GM12864 (cell line): ENCODE data around the gene CLNK.

Source experiments
- DNase-seq: peaks from one replicate; pipeline ENCODE4 v3.0.0-alpha.2; 2011; ENCODE audit warnings: low read depth
- H3K4me3 ChIP-seq: 2 replicates; pipeline ENCODE4 v1.5.1; 2011; ENCODE audit warnings: mild to moderate bottlenecking, low read depth, low read length, control low read depth
- TF ChIP-seq, protein P1 (sequence below): IDR thresholded peaks from 2 replicates; pipeline ENCODE4 v1.5.1; 2011; ENCODE audit warnings: low read depth, mild to moderate bottlenecking, moderate library complexity, low read length, control low read depth, inconsistent platforms; ENCODE audit errors: missing control alignments

Gene CLNK

DNA sequence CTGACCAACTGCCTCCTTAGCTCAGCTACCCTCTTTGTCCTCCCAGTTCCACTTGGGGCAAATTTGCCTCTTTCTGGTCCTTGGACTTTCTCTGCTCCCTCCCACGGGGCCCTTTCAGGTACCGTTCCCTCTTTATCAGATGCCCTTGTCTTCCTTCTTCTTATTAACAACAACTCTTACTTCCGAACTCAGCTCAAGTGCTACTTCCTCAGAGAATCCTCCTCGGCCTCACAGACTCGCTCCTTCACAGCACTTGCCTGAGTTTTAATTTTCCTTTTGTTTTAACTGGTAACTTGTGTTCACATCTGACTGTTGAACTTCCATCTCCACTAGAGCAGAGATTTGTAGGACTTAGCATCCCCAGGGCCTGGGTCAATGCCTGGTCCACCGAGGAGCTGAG, 85.7 kb downstream of the CLNK start:
- DNase-seq = no peak
- TF ChIP-seq, protein P1, sequence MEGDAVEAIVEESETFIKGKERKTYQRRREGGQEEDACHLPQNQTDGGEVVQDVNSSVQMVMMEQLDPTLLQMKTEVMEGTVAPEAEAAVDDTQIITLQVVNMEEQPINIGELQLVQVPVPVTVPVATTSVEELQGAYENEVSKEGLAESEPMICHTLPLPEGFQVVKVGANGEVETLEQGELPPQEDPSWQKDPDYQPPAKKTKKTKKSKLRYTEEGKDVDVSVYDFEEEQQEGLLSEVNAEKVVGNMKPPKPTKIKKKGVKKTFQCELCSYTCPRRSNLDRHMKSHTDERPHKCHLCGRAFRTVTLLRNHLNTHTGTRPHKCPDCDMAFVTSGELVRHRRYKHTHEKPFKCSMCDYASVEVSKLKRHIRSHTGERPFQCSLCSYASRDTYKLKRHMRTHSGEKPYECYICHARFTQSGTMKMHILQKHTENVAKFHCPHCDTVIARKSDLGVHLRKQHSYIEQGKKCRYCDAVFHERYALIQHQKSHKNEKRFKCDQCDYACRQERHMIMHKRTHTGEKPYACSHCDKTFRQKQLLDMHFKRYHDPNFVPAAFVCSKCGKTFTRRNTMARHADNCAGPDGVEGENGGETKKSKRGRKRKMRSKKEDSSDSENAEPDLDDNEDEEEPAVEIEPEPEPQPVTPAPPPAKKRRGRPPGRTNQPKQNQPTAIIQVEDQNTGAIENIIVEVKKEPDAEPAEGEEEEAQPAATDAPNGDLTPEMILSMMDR = no peak
- H3K4me3 ChIP-seq = no peak overlapping the region

DNA sequence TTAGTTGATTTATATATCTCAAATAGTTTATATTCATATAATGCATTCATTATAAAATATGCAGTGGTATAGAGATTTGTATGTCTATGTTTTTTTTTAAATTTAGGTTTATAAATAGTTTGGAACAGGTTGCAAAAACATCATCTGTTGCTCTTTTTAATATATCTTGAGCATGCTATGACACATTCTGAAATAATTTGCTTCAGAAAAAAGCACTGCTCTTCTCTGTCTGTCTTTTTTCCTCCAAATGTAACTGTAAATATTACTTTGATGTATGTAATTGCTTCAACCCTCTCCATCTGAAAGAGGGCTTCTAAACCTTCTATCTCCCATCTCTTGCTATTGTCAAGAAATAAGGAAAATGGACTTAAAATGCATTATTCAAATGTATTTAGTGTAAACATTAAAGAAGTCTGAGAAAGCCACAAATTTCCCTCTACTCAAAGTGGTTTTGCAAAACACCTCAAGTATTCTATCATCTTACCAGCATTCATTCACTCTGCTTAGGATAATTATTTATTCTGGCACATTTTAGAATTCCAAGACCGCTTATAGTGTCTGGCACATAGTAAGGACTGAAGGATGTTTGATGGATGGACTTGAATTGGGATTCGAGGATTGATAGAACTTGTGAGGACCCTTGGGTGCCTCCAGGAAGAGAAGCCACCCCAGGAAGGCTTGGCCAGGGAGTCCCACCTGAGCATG, 87.8 kb downstream of the CLNK start:
- DNase-seq = no peak

DNA sequence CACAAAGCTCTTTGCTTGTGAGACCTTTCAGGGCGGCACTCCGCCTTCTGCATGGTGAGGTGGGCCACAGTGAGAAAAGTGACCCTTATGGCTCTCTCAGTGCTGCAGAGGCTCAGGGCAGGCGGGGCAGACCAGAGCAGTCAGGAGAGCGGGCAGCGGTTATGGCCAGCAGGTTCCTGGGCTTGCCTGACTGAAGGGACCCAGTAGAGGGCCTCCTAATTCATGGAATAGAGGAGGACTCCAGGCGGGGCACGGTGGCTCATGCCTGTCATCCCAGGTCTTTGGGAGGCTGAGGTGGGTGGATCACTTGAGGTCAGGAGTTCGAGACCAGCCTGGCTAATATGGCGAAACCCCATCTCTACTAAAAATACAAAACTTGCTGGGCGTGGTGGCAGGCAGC, 91.4 kb downstream of the CLNK start:
- DNase-seq = no peak
- TF ChIP-seq, protein P1 = no peak
- no peak overlapping the region for H3K4me3 ChIP-seq

More for the DNA sequence above, 87.8 kb downstream of the CLNK start:
- H3K4me3 ChIP-seq = no peak overlapping the region
- TF ChIP-seq, protein P1 = no peak

DNA sequence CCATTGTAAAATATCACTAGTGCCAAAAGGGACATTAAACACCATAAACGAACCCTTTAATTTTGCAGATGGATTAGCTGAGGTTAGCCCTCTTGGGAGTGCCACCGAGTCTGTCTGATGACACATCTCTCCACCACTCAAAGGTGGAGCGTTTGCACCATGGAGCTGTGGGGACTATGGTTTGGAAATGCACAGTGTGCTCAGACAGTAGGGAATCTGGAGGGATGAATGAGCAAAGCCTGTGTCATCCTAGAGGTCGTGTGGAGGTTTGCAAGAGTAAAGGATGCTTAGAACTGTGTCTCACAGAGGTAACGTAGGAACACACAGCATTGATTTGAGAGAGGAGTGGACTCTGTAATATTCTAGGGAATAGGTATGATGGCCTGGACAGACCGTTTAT, 93.7 kb downstream of the CLNK start:
- no peak overlapping the region for H3K4me3 ChIP-seq
- no peak for DNase-seq
- TF ChIP-seq, protein P1 = no peak

DNA sequence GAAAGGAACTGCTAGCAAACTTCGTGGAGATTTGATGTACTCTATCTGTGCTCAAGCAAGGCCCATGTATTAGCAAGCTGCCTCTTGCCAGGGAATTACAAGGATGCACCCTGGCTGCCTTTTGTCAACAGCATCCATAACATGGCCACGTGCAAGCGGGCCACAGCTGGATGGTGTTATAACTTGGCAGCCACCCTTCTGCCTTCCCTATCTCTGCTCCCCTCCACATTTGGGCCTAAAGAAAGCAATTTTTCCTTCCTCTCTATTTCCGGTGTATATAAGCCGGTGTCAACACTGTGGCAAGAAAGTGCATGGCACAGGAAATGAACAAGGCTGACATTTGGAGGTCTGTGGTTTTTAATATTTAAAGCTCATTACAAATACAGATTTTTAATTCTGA, 94.8 kb downstream of the CLNK start:
- no peak overlapping the region for H3K4me3 ChIP-seq
- TF ChIP-seq, protein P1 = no peak
- DNase-seq = no peak

DNA sequence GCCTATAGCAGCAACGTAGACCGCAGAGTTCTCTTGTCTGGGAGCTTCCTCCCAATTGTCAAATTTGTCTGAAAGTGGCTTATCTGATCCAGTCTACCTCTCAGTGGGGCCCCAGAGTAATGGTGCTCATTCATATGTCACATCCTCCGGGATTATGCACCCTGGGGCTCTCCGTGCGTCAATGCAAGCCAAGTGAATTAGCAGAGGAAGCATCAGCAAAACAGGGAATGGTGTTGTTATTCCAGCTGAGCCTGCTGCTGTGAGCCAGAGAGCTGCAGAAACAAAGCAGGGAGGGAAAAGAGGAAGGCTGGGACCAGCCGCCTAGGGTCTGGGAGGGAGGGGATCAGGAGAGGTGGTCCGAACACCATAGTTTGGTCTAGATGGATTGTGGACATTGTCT, 95.2 kb downstream of the CLNK start:
- no peak for DNase-seq
- TF ChIP-seq, protein P1 = no peak
- H3K4me3 ChIP-seq = no peak overlapping the region

GRCh38 chr4:10587697-10588096, 96.9 kb downstream of the CLNK start:
- H3K4me3 ChIP-seq = no peak overlapping the region
- no peak for DNase-seq
- TF ChIP-seq, protein P1 = no peak
